EL (cell line): ENCODE measurements around the gene FCRL6.

Experiments used
- DNase-seq: peaks from one replicate; pipeline ENCODE4 v3.0.0-alpha.2; 2016

The FCRL6 gene, protein sequence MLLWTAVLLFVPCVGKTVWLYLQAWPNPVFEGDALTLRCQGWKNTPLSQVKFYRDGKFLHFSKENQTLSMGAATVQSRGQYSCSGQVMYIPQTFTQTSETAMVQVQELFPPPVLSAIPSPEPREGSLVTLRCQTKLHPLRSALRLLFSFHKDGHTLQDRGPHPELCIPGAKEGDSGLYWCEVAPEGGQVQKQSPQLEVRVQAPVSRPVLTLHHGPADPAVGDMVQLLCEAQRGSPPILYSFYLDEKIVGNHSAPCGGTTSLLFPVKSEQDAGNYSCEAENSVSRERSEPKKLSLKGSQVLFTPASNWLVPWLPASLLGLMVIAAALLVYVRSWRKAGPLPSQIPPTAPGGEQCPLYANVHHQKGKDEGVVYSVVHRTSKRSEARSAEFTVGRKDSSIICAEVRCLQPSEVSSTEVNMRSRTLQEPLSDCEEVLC

DNA sequence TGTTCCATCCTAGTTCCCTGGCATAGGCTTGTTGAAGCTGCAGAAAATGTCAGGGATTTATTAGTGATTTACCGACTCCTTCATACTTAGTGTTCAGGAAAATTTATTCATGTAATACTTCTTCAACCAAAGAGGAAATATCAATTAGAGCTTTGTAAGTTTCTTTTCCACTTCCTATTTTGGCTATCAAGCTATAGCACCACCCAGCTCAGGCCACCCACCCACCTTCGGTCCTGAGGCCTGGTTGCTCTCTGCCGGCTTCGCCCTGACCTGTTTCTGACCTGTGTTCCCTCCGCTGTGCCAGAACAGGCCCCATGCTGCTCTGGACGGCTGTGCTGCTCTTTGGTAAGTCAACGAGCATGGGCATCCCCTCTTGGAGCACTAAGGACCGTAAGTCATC lies at the start of gene FCRL6:
TSS of gene FCRL6 (plus strand) at position 250 of the 400 bp plus-strand sequence. CDS start at position 315, 65 bp downstream.
- no peak for DNase-seq

GRCh38 chr1:159753386-159753785 lies 48.8 kb upstream of the FCRL6 start:
- DNase-seq: no peak

DNA sequence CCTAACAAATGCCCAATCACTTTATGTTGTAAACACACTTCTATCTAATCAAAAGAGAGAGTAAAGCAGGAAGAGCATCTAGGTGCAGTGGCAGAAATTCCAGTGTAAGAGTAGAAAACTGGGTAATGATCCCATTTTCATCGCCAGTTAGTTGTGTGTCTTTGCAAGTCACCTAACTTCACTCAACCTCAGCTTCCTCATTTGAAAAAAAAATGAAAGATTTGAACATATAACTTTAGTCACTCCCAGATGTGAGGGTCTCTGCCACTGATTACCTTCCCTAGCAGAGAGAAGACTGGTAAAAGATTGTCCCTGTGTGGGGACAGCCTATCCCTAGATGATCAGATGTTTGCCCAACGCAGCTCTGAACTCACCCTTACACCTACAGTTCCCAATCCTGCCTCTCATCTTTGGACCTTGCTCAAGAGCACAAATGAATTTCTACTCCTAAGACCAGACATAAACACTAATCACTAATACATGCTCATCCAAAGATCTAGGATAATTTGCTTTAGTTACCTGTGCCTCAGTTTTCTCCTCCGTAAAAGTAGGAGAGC lies 46.6 kb upstream of the FCRL6 start:
- no peak for DNase-seq

DNA sequence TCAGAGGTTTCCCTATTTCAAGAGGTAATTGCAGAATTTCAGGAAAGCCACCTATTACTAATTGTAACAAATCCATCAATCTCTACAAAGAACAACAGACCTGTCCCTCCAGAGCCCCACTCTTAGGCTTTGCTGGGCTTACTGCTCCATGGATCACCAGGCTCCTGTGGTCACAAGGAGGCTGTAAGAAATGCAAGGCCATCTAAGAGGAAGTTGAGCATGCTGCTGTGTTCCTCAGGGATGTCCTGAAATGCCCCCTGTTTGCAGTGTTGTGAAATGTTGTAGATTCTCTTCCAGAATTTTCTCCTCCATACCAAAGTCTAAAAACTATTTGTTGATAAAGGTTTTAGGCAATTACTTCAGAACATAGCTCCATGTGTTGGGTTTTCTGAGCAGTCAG lies 45.8 kb upstream of the FCRL6 start:
- DNase-seq: peak; percentile 8

DNA sequence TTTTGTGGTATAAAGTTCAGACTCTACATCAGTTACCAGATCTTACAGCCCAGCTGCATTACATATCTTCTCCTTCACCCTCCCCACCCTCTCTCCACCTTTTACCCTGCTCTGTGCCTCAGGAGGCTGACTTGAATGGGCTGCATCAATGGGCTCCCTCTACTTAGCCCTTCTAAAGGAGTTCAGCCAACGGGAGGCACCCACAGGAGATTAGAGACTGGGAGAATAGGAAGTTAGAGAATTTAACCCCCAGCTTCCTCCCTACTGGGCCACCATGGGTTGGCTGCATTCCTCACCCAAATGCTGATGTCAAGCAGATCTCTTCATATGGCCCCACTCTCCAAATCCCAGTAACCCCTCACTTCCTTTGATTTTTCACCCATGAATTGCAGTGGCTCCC lies 38.5 kb upstream of the FCRL6 start:
- DNase-seq: no peak

DNA sequence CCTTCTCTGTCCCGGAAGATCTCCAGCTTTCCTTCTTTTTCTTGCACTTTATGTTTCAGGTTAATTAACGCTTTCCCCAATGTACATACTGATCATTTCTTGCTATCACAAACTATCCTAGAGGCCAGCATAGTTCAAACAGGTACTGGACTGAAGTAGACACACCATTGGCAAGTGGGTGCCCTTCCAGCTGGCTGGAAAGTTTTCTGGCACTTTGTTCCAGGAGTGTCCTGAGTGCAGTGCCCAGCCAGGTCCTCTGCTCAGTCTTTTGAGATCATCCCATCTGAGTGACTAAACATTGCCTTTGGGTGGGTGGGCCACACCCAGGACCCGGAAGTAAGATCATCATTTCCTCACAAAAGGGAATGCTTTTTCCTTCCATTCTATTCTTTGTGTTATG lies 36.4 kb upstream of the FCRL6 start:
- no peak for DNase-seq

DNA sequence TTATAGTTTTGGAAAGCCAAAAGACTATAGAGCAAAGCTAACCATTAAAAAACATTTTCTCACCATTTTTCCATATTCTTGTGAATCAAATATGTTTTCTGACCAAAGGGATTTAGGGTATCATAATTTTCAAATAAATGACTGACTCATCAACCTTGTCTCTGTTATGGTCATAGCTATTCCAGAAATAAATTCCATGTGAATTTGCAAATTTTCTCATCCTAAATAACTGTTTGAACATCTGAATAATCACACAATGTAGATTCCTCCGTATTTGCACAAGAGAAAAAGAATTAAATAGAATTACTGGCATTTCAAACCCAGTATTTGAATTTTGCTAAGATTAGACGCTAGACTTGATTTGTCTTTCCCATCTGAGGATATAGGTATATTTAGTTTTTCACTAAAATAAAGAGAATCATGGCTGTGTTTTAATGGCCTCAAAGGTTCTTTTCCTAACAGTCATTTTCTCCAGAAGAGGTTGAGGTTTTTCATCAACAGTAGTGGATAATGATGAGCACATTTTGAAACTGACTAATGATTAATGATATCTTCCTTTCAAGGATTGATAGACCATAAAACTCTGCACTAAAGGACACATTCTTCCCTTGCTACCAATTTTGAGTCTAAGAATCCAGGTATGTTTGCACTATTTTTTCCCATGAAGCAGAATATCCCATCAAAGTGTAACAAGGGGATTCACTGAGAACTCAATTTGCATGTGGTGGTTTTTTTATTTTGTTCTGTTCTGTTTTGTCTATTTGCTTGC lies 30.8 kb upstream of the FCRL6 start:
- no peak for DNase-seq

DNA sequence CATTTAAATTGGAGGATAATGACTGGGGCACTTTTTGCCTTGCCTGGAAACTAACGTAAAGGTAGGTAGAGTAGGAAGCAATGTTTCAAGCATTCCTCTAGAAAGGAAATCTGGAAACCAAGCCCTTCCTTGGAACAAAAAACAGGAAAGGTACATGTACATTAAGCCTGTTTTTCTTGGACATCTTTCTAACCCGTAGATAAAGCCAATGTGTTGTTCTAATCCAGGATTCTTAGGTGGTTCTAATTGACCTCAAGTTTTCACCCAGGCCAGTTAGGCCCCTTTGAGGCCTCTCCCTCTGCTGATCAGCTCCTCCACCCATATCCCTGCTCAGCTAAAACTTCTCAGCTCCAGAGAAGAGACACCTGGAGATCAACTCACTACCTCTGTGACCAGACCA lies 27.7 kb upstream of the FCRL6 start:
- no peak for DNase-seq

- peak; percentile 23 for DNase-seq
Measured at GRCh38 chr1:159775716-159776115, 26.4 kb upstream of the FCRL6 start.

DNA sequence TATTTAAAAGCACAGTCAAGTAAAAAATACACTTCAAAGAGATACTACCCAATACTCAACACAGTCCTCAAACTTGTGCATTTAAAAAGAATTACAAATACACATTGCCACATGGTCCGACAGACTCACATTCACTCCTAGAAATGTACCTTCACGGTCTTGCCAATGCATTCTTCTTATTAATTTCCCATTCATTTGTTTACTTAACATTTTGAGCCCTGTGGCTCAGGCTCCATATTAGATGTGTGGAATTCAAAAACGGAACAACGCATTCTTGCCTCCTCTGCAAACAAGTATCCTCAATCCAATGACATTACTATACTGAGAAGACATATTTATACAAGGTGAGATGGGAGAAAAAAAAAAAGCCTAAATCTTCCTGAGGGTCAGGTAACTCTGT lies 23.9 kb upstream of the FCRL6 start:
- DNase-seq: no peak

- DNase-seq: peak; percentile 67
Measured at GRCh38 chr1:159779403-159779851, 22.7 kb upstream of the FCRL6 start.

DNA sequence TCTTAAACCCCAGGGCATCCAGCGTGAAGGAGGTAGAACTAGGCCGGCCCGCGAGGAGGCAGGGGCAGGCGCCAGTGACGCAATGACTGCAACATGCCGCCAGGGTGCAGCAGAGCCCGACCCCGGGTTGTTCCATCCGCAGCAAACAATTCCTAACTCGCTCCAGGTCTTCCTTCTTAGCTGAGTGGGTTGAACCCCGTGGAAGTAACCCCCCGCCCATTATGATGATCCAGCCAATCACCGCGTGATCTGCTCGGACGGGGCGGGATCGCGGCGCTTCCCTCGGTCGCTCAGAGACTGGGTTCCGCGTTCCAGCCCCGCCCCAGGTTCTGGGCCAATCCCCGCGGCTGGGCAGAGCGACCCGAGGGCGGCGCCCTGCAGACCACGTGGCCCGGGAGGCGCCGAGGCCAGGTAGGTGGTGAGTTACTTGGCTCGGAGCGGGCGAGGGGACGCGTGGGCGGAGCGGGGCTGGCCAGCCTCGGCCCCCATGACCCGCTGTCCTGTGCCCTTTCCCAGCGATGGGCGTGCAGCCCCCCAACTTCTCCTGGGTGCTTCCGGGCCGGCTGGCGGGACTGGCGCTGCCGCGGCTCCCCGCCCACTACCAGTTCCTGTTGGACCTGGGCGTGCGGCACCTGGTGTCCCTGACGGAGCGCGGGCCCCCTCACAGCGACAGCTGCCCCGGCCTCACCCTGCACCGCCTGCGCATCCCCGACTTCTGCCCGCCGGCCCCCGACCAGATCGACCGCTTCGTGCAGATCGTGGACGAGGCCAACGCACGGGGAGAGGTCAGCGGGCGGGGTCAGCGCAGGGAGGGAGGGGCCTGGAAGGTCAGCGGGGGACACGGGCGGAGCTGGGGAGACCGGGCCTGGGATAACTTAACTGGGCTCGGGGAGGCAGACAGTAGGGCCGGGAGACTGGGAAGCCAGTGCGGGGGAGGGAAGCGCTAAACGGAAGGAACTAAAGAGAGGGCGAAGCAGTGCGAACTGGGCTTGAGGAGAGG lies 21.3 kb upstream of the FCRL6 start, which contains the start of gene DUSP23:
TSS of gene DUSP23 (plus strand) at position 380 of the 1,000 bp plus-strand sequence. CDS start at position 519, 139 bp downstream.
- DNase-seq: peak; percentile 98

DNA sequence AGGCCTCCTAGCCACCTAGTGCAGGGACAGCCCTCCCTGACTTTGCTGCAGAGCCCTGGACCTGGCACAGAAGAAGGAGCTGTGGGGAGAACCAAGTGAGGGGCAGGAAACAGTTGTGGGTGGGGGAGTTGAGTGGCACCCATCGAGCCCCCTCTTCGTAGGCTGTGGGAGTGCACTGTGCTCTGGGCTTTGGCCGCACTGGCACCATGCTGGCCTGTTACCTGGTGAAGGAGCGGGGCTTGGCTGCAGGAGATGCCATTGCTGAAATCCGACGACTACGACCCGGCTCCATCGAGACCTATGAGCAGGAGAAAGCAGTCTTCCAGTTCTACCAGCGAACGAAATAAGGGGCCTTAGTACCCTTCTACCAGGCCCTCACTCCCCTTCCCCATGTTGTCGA lies 20.2 kb upstream of the FCRL6 start:
- DNase-seq: no peak

- DNase-seq: peak; percentile 63
Measured at GRCh38 chr1:159783724-159784123, 18.4 kb upstream of the FCRL6 start.

- DNase-seq: no peak
Measured at GRCh38 chr1:159786465-159786864, 15.7 kb upstream of the FCRL6 start.

DNA sequence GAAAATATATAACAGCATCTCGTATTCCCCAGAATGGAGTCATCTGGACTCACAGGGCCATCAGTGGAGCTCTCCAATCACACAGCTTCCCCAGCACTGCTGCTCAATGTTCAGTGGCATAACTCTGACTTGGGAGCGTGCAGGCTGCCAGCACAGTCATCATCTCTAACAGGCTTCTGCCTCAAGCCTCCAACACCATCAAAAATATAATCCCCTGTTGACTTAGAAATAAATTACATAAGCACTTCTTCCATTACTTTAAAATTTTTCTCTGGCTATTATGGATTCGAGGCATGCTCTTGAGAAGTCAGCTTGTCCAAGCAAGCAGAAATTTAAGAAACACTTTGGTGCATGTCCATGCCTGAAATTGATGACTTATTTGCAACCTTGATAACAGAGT lies 15.2 kb upstream of the FCRL6 start:
- DNase-seq: no peak

- DNase-seq: peak; percentile 28
Measured at GRCh38 chr1:159790237-159790917, 11.8 kb upstream of the FCRL6 start.

DNA sequence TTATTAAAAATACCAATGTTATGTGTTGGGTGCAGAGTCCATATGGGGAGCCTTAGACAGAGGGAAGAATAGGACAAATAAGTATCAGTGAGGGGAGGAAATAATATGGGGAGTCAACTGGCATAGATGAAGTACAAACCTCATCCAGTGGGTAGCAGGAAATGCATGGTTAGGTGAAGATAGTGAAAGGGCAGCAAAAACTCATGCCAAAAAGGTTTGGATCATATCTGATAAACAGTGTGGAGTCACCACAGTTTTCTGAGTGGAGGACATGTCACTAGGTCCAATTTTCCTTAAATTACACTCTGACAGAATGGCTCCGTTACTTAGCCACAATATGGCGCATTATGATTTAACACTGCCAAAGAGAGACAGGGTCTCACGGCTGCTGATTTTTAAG lies 11.1 kb upstream of the FCRL6 start:
- no peak for DNase-seq

DNA sequence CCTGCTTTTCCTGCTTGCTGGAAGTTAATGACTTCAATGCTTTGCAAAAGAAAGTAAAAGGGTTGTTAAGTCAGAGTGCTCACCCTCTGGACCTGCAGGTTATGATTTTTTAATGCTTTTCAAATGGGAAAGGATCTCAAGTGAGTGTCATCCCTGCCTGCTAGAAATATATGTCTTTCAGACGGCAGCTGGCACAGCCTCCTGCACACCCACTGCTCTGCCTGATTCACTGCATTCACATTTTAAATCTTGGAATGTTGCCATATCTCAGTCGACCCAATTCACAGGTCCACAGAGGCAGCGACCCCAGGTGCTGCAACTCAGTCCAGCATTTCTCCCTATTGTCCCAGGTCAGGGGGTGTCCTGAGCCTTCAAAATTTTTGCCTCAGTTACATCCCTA lies 10.7 kb upstream of the FCRL6 start:
- no peak for DNase-seq

GRCh38 chr1:159795534-159795933 lies 6.6 kb upstream of the FCRL6 start:
- no peak for DNase-seq

GRCh38 chr1:159798893-159799292 lies 3.3 kb upstream of the FCRL6 start:
- peak; percentile 90 for DNase-seq
